Eye (tissue), 1 donor: ENCODE results near the gene VPS39.

Source experiments
- DNase-seq: peaks from one replicate; pipeline ENCODE4 v3.0.0-alpha.2; 2015

VPS39 gene

DNA sequence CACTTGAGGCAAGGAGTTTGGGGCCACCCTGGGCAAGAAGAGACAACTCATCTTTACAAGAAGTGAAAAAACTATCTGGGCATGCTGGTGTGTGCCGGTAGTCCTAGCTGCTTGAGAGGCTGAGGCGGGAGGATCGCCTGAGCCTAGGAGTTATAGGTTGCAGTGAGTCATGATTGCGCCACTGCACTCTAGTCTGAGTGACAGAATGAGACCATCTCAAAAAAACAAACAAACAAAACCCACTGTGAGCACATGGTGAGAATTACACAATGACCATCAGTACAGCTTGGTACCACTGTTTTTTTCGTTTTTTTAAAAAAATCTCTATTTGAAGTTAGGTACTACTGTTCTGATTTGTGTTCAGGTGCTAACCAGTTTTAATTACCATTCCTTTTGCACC is 13.6 kb downstream of the VPS39 start:
- DNase-seq = no peak

GRCh38 chr15:42193383-42193782 is 14.7 kb downstream of the VPS39 start:
- DNase-seq = no peak

GRCh38 chr15:42191610-42192346 is 16.3 kb downstream of the VPS39 start:
- DNase-seq = no peak

DNA sequence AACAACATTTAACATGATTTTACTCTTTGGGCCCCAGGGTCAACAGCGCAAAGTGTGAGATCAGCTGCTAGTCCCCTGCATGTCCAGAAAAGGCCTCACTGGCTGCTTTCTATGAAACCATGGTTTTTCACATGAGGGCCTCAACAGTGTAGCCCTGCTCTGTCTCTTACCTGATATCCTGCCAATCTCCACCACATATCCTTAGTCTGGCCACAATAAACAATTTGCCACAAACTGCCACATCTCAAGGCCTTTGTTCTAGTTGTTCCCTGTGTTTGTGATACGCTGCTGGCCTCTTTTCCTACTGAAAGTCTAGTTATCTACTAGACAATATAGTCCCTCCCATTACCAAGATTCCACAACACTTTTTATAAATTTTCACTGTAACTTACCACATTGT is 17.7 kb downstream of the VPS39 start:
- DNase-seq = no peak

DNA sequence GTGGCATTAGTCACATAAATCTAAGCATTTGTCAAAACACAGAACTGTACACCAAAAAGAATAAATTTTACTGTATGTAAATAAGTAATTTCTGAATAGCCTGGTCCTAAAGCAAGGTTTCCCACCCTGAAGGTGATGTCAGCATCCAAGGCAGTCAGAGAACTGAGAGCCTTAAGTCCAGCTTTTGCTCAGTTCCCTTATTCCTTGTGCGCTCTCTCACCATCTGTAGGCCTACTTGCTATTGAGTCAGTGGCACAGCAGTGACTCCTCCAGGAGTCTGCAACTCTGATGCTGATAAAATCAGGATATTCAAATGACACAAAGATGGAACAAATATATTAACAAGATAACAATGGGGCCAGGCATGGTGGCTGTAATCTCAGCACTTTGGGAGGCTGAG is 22.3 kb downstream of the VPS39 start:
- DNase-seq = no peak

DNA sequence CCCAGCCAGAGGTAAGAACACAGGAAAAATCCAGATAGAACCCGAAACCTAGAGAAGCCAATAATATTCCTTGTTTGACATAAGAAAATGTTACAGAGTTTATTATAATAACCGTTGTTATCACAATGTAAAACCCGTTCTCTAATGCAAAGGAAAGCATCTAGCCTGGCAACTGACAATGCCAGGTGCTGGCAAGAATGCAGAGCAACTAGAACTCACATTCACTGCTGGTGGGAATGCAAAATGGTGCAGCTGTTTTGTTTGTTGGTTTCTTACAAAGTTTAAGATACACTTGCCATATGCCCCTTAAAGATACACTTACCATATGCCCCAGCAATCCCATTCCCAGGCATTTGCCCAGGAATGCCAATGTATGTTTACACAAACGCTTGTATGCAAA is 23.4 kb downstream of the VPS39 start:
- no peak for DNase-seq

GRCh38 chr15:42184296-42184695 is 23.8 kb downstream of the VPS39 start:
- no peak for DNase-seq

- DNase-seq = no peak
Measured at GRCh38 chr15:42182961-42183360, 25.1 kb downstream of the VPS39 start.

DNA sequence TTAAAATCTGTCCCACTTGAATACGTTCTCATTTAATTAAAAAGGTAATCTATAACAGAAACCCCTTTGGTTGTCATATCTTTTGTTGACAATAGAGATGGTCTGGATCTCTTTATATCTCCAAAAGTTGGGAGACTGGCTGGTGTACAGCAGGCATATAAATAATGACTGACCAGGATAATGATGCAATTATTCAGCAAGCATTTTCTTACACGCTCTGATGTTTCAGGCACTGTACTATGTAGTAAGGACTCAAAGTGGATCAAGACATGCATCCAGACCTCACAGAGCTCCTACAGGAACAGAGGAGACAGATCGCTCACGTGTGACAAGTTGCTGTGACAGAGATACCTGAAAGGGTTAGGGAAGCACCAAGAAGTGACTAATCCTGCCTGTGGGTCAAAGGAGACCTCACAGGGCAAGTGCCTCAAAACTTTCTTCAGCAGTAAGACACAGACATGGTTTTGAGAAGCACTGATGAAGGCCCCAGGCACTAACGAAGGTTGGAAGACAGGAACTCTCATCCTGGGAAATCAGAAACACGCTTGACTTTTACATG is 25.7 kb downstream of the VPS39 start:
- DNase-seq = no peak

GRCh38 chr15:42178056-42178455 is 30.0 kb downstream of the VPS39 start:
- no peak for DNase-seq

GRCh38 chr15:42175671-42176070 is 32.4 kb downstream of the VPS39 start:
- no peak for DNase-seq

DNA sequence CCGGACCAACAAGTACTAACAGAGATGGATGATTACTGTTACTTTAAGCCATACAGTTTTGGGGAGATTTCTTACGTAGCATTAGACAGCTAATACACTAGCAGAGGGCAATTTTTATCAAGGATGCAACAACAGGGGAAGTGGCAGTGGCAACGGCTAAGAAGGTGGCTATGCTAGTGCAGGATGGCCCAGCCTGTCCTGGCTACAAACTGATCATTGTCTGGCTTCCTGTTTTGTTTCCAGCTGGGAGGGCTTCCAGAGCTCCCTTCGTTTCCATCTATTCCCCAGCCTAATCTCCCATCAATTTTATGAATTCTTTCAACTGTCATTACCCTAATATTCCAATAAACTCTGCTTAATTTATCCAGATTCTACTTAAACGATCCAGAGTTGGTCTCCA is 35.6 kb downstream of the VPS39 start:
- no peak for DNase-seq

DNA sequence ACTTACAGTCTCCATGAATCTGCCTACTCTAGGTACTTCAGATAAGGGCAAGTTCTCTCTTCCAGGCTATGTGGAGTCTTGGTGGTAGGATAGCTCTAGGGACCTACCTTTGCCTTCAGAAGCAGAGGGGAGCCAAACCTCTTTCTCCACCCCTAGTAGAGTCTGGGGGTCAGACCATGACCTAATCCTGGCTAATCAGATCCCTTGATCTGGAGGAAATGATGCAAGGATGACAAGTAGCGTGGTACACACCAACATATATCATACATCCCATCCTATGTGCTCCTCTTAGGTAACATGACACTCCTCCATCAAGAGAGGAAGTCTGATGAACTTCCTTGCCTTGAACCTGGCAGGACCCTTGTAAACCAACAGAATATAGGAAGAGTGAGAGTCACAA is 36.3 kb downstream of the VPS39 start:
- DNase-seq = no peak

GRCh38 chr15:42171122-42171521 is 37.0 kb downstream of the VPS39 start:
- DNase-seq = no peak

DNA sequence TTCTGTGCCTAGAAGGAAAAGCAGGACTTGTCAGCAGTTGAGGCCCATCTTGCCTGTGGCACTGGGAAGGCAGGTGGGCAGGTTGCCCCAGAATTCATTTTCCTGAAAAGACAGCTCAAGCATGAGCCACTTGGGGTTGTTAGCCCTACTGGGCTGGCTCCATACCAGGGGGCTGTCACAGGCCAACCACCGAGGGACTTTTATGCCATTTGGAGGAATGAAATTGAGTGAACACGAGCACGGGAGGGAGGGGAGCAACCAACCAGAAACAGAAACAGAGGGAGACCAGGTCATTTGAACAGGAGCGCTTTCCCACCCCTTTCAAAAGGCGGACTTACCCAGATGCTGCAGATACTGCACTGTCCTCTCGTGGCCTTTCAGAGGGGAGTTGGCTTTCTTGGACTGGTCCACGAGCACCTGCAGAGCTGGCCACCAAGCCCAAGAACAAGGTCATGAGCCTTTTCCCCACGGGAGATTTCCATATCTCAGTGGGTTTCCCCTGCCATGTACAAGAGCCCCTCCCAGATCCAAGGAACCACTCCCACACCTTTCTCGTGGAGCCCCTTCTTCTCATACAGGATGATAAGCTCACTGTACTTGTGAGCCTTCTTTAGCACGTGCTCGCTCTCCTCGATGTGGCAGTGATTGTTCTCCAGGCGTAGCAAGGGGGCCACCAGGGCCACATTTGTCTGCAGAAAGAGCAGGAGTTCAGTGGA is 41.7 kb downstream of the VPS39 start:
- no peak for DNase-seq

GRCh38 chr15:42165106-42165505 is 43.0 kb downstream of the VPS39 start:
- no peak for DNase-seq

- DNase-seq = no peak
Measured at GRCh38 chr15:42163947-42164550, 44.1 kb downstream of the VPS39 start.

DNA sequence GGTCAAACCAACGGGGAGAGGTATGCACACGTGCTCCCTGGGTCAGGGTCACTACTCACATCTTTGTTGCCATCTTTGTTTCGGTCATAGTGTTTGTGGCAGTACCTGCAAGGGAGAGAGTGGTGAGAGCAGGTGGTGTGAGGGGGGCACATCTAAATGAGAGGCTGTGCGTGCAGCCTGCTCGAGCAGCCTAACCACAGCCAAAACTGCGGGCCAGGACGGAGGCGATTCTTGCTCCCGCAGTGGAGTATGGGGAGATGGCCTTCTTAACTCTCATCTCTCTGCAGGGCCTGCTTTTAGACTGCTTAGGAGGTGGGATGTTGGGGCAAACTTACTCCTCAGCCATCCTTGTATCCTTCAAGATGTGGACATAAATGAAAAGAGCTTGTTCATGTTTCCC is 44.8 kb downstream of the VPS39 start:
- DNase-seq = no peak

DNA sequence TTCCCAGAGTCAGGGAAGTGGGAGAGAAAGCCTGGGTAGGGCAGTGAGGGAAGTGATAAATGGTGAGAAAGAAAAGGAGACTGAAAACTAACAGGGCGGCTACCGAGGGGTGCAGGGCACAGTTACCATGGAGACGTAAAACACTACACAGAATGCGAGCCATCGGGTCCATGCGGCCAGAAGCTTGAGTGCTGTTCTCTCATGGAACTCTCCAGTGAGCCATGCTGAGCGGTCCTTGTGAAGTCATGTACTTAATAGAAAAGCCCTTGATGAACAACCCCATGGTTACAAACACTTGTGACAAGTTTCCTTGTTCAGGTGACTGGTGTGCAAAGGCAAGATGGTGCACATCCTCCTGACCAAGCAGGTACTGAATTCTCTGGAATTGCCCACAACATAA is 48.0 kb downstream of the VPS39 start:
- no peak for DNase-seq

GRCh38 chr15:42159381-42160015 is 48.6 kb downstream of the VPS39 start:
- DNase-seq = no peak

DNA sequence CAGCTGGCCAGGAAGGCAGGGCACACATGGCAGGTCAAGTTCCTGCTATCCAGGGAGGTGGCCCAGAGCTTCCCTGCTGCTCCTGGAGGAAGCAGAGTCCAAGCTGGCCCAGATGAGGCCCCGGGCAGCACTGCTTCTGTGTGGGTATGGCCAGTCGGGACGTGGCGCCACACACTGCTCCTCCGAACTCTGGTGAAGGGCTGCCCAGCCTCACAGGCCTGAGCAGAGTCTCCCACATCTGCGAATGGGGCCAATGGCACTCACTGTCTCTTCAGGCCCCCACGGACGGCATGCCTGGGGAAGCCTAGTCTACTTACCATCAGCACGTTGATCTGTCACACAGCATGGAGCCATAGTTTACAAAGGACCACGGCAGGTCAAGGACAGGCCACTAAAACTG is 49.2 kb downstream of the VPS39 start:
- DNase-seq = no peak

GRCh38 chr15:42157981-42158765 is 49.9 kb downstream of the VPS39 start:
- DNase-seq = no peak

DNA sequence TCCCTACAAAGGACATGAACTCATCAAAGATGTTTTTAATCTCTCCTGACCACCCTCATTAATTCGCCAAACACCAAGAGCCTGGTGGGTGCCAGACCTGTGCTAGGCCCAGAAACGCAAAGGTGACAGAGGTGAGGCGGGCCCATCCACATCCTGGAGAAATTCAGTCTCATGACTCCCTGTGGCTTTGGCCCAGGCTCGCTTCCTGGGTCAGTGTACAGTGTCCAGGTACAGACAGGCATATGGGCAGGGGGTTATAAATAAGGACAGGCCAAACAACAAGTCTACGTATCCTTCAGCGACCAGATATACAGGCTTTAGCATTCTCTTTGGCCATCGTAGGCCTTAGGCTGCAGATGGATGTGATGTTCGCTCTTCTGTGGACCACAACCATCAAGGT is 50.7 kb downstream of the VPS39 start:
- no peak for DNase-seq
